22Rv1 (cell line): ENCODE results near the gene MCAM.

Experiments used
- H3K27ac ChIP-seq: fragments of 450-650 bp; 2 replicates; pipeline ENCODE4 v1.5.1; 2017
- ZFX ChIP-seq: fragments of 450-650 bp; IDR thresholded peaks from 2 replicates; pipeline ENCODE4 v1.6.1; 2017; ENCODE audit warnings: antibody characterized with exemption, borderline replicate concordance
- TF ChIP-seq, protein P1 (sequence below): fragments of 450-650 bp; IDR thresholded peaks from 2 replicates; pipeline ENCODE4 v1.5.1; 2017; ENCODE audit warnings: mild to moderate bottlenecking

Gene MCAM

DNA sequence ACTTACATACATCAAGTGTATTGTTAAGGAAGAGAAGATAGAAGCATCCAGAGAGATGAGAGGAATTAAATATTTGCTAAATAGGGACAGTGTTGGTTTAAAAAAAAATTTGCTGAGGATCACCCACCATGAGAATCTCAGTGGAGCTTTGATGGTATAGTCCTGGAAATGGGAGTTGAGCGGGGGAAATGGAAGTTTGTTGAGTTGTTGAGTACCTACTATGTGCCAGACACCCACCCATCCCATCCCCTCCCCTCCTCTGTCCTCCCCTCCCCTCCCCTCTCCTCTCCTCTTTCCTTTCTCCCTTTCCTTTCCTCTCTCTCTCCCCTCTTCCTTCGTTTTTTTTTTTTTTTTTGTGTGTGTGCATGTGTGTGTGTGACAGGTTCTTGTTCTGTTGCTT lies 34.3 kb upstream of the MCAM start:
- TF ChIP-seq ZFX = no peak
- H3K27ac ChIP-seq = no peak overlapping the region

DNA sequence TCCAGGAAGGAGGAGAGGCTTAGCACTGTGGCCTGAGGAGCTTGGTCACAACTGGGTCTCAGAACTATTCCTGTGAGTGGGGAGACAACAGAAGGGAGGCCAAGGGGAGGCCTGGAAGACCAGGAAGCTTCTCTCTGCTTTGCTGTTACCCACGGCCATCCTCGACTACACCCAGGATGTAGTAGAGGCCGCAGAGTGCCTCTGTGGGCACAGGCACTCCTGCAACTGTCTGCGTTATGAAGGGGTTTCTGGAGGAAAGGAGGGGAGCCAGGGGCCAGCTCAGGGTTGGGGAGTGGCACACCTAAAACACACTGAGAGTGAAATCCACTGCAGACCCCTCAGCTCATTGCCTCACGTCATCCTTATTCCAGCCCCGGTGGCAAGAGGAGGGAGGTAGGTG lies 33.4 kb upstream of the MCAM start:
- H3K27ac ChIP-seq = no peak overlapping the region
- TF ChIP-seq, protein P1, sequence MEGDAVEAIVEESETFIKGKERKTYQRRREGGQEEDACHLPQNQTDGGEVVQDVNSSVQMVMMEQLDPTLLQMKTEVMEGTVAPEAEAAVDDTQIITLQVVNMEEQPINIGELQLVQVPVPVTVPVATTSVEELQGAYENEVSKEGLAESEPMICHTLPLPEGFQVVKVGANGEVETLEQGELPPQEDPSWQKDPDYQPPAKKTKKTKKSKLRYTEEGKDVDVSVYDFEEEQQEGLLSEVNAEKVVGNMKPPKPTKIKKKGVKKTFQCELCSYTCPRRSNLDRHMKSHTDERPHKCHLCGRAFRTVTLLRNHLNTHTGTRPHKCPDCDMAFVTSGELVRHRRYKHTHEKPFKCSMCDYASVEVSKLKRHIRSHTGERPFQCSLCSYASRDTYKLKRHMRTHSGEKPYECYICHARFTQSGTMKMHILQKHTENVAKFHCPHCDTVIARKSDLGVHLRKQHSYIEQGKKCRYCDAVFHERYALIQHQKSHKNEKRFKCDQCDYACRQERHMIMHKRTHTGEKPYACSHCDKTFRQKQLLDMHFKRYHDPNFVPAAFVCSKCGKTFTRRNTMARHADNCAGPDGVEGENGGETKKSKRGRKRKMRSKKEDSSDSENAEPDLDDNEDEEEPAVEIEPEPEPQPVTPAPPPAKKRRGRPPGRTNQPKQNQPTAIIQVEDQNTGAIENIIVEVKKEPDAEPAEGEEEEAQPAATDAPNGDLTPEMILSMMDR = no peak
- TF ChIP-seq ZFX = no peak

DNA sequence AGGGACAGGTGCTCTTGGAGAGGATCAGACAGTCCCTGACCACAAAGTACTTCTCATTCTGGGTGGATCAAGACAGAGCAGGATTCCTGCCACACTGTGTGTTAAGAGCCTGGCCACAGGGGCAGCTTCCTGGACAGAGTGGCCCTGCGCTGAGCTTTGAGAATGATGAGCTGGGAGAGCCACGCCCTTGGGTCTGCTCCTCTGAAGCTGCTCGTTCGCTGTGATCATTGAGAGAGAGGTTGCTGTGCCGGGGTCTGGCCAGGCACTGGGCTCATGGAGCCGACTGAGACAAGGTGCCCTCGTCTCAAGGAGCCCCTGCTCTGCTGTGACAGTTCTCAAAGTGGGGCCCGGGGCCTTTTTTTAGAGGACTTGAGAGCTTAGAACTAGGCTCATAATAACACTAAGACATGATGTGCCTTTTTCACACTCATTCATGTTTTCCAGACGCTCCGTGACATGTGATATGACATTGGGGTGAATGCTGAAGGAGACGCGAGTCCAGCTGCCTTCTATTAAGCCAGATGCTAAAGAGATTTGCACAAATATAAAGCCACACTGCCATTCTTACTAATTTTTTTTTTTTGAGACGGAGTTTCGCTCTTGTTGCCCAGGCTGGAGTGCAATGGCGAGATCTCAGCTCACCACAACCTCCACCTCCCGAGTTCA lies 31.1 kb upstream of the MCAM start:
- no peak overlapping the region for H3K27ac ChIP-seq
- TF ChIP-seq ZFX = no peak
- TF ChIP-seq, protein P1 = no peak

DNA sequence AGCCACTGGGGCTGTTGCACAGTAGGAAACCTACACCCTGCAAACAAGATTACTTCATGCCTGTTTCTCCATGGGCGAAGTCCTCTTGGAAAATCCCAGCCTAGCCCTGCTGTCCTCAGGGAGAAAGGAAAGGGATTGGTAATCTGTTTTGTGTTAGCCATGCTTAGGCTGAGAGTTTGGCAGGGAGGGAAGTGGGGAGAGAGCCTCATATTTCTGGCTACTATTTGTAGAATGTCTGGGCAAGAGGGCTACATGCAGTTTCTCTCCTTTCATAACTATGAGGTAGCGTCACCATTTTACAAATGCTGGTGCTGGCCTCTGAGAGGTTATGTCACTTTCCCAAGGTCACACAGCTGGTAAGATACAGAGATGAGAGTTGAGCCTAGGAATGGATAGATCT lies 30.3 kb upstream of the MCAM start:
- no peak overlapping the region for H3K27ac ChIP-seq
- TF ChIP-seq ZFX = no peak
- TF ChIP-seq, protein P1 = no peak

DNA sequence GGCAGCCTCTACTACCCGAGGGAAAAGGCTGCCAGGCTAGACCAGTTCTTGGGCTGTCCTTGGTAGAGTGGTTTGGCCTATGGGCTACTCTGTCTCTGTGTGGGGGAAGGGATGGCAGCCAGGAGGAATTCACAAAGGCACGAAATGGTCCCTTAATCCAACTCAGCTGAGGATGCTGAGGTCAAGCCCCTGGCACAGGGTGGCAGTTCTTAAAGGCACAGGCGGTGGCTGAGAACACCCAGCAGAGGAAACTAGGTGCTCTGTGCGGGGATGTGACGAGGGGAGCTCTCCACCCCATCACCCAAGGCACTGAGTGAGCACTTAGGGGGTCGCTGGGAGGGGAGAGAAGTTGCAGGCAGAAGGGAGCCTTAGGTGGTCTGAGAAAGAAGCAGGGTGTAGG lies 29.7 kb upstream of the MCAM start, which contains the start of gene MFRP:
Gene MFRP (minus strand): TSS at position 101 of the 400 bp plus-strand sequence. CDS start 192 bp downstream, outside the sequence.
- TF ChIP-seq ZFX = no peak
- TF ChIP-seq, protein P1 = no peak
- H3K27ac ChIP-seq = no peak within 1 kb of the TSS

DNA sequence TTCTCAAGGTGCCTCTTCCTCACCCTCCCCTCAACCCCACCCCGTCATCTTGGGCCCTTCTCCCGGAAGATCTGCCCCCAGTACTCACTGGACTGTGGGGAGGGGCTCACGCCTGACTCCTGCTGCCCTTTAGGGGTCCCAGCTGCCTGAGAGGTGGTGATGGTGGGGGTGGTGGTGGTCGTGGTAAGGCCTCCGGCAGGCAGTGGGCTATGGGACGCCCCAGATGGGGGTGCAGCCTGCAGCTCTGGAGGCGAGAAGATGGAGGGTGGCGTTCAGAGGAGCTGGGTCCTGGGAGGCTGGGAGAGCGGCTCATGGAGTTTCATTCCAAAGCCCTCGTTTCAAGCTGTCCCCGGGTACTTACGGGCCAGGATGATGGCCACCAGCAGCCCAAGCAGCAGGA lies 28.8 kb upstream of the MCAM start:
- H3K27ac ChIP-seq = no peak overlapping the region
- TF ChIP-seq ZFX = no peak
- TF ChIP-seq, protein P1 = no peak

DNA sequence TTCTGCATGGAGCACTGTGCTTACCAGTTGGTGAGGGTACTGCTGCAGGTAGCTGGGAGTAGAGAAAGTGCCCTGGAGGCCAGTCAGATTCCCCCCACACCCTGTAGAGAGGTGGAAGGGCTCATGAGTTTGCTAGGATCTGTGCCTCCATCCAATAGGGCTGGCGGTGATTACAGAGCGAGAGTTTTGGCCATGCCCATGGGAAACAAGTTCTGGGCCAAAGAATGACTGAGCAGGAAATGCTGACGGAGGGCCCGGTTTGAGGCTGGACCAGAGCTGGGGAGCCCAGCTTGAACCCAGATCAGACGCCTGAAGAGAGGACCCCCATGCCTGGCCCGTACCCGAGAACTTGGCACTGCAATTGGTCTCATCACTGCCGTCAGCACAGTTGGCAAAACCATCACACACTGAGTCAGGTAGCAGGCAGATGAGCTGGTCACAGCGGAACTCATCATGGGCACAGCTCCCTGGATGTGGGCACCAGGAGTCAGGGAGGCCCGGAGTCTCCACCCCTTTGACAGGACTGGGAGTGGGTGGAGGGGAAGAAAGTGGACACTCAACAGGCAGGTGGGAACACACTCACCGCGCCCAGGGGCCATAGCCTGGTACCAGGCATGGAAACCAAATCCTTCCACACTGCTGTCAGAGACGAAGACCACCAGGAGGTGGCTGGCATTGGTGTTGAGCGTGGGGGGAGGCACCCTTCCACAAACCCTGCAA lies 27.5 kb upstream of the MCAM start:
- TF ChIP-seq, protein P1 = no peak
- no peak for TF ChIP-seq ZFX
- H3K27ac ChIP-seq = no peak overlapping the region

DNA sequence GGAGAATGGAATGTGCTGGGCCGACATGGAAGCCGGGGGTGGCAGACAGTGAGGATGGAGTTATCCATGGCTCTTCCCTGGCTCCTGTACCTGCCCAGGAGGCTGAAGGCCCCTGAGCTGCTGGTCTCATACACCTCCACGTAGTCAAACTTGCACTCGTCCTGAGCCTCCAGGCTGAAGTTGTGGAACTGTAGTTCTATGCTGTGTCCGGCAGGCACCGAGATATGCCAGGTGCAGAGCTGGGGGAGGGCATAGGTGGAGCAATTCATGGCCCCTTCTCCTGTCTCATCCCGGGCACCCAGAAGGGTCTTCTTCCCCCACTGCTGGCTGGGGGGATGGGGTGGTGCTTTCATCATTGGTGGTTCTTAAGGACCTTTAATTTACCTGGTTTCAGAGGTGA lies 26.8 kb upstream of the MCAM start:
- H3K27ac ChIP-seq = no peak overlapping the region
- TF ChIP-seq, protein P1 = no peak
- TF ChIP-seq ZFX = no peak
